Activated T-cell treated with anti-CD3 and anti-CD28 coated beads, Interleukin-2, amount 50 U/mL, for 48 hours (primary cell): ENCODE results near the gene CNBP.
"Not testable (repeated sequence)": the region's sequence is repeated elsewhere in the genome, so short reads cannot be mapped to it uniquely, and the experiment has no call there.

ENCODE experiments used
- DNase-seq, 2 experiments: peaks; one replicate each; pipeline ENCODE4 v3.0.0-alpha.2; 2020

Gene CNBP

GRCh38 chr3:129184784-129185542, 1.3 kb upstream of the CNBP start:
- not testable (repeated sequence) for DNase-seq

GRCh38 chr3:129184396-129184657, 631 bp upstream of the CNBP start:
- no peak for DNase-seq

DNA sequence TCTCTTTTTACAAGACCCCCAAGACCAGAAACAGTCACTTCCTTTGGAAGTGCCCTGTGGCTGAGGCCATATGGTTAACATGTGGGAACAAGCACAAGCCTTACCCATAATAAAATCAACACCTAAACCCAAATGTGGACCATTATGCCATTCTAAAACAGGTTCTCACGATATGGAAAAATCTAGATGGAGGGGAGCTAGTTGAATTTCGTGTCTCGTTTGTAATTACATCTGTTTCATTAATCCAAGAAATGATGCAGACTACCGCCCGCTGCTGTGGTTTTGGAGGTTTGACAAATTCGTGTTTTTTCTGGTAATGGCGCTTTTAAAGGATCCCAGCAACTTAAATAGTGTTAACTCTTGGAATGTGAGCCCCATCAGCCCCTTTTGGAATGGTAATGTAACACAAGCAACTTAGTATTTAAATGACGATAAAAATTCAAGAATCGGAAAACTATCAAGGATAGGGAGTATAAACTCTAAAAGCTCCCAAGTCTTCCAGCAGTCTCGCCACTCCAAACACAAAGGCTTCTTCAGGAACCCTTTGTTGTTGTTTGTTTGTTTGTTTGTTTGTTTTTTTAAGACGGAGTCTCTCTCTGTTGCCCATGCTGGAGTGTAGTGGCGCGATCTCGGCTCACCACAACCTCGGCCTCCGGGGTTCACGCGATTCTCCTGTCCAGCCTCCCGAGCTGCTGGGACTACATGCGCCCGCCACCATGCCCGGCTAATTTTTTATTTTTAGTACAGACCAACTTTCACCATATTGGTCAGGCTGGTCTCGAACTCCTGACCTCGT, 1.1 kb downstream of the CNBP start:
- peak in 1 of 2 experiments; percentile 35 for DNase-seq

- no peak for DNase-seq
Observed at GRCh38 chr3:129181819-129182218, 1.9 kb downstream of the CNBP start.

DNA sequence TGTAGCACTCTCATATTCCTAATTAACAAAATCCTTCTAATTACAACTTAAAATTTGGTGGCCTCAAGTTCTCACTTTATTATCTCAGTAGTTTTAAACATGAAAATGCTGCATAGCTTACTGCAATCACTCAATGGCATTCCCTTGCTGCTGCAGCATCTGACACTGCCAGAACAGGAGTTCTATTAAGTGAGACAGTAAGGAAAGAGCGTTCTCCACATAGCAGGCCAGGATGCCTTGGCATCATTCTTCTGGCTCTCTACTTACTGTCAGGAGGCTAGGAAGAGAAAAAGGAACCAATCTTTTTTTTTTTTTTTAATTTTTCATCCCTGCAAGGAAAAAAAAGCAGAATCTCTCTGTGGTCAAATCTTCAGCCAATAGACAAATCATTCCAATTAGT, 3.2 kb downstream of the CNBP start:
- no peak for DNase-seq

- DNase-seq = no peak
Observed at GRCh38 chr3:129176051-129176450, 7.6 kb downstream of the CNBP start.

DNA sequence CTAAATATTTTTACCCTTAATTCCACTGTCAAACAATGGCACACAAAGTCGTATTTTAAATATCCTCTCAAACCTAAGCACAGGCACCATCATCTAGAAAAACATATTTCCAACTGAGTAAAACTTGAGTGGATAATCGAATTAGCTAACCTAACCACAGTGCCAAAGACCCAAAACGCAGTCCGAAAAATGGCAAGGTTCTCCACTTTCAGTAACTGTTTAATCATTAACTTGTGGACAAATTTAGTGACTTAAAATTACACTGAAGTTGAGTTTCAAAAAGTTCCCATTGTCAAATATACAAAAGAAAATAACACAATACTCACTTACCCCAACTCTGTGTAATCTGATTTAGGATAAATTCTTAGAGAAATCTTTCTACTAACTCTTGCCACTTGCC, 10.0 kb downstream of the CNBP start:
- no peak for DNase-seq

DNA sequence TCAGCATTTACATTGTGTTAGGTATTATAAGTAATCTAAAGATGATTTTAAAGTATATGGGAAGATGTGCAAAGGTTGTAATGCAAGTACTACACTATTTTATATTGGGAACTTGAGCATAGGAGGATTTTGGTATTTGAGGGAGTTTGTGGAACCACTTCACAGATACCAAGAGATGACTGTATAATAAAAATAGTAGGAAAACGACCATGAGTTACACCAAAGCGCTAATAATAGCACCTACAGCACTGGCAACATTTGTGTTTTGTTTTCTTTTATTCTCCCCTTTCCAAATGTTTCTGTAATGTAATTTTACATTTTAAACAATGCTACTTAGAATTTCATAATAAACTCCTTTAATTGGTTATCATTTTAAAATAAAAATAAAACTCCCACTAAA, 10.5 kb downstream of the CNBP start:
- DNase-seq = no peak

DNA sequence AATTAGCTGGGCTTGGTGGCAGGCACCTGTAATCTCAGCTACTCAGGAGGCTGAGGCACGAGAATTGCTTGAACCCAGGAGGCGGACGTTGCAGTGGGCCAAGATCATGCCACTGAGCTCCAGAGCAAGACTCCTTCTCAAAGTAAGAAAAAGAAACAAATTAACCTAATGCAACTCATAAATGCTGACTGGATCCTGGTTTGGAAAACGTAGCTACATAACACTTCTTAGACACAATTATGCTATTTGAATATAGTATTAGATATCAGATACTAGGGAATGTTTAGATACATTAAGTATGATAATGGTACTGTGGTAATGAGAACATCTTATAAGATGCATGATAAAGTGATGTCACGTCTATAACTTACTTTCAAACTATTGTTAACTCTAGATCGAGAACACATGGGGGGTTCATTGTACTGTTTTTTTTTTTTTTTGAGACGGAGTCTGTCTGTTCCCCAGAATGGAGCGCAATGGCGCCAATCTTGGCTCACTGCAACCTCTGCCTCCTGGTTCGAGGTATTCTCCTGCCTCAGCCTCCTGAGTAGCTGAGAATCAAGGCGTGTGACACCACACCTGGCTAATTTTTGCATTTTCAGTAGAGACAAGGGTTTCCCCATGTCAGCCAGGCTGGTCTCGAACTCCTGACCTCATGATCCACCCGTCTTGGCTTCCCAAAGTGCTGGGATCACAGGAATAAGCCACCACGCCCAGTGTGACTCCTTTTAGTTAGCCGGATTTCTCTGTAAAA, 16.9 kb downstream of the CNBP start:
- DNase-seq = no peak

DNA sequence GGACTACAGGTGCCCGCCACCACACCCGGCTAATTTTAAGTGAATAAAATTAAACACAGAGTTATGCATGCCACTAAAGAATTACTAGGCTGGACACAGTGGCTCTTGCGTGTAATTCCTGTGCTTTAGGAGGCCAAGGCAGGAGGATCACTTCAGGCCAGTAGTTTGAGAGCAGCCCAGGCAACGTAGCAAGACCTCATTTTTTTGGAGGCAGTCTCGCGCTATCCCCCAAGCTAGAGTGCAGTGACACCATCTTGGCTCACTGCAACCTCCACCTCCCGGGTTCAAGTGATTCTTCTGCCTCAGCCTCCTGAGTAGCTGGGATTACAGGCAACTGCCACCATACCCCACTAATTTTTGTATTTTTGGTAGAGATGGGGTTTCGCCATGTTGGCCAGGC, 18.1 kb downstream of the CNBP start:
- not testable (repeated sequence) for DNase-seq

- no peak for DNase-seq
Observed at GRCh38 chr3:129164500-129164899, 19.2 kb downstream of the CNBP start.

DNA sequence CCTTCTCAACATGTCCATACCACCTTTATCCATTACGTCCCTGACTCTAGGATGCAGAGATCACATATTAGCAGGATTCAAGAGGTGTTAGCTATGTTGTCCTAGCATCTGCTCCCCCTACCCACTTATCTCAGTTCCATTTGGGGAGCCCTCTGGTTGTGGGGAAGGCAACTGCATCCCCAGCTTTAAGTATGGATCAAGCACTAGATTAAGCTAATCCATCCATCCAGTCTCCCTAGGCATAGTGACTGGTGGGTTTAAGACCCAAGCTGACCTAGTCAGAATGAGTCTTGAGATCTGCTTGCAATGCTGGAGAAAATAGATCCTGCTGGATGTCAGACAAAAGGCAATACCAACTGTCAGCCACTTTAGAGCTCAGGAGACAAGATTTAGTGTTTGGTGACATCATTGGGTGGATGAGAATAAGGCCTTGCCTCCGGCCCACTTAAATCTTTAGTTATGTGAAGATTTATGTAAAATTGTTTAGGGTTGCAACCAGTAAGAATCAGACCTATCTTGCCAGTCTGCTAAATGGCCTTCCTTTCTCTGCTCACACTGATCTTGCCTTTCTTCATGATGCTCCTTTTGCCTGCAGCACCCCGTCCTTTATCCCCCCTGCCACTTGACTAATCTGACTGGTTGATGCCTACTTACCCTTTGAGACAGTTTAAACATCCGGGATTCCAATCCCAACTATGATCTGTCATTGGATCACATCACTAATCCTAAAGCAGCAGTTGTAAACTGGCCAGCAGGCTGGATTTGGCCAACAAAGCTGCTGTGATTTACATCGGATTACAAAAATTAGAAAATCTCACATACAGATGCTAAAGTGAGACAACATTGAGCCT, 20.7 kb downstream of the CNBP start:
- DNase-seq = peak in 1 of 2 experiments; percentile 45

DNA sequence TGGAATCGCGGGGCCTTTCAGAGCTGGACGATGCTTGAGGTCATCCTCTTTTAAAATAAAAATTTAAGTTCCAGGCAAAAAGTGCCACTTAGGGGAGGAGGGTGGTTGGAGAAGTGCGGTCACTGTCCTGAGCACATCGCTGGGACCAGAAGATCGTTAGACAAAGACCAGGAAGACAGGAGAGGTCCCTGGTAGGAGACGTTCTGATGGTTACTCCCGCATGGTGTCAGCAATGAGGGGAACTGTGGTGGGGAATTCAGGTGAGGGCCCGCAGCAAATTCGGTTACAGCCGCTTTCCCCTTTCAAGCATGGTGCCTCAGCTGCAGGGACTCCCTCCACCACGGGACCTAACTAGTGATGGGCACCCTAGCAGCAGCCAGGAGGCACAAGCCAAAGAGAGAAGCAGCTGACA, 21.8 kb downstream of the CNBP start:
- peak; percentile 60 to 62 for DNase-seq

GRCh38 chr3:129160891-129161859, 22.5 kb downstream of the CNBP start, which contains the start of gene ISY1:
Gene ISY1, minus strand, starts transcription at chr3:129161063. Its CDS starts 88 bp downstream, at chr3:129160975.
- peak; percentile 91 for DNase-seq

DNA sequence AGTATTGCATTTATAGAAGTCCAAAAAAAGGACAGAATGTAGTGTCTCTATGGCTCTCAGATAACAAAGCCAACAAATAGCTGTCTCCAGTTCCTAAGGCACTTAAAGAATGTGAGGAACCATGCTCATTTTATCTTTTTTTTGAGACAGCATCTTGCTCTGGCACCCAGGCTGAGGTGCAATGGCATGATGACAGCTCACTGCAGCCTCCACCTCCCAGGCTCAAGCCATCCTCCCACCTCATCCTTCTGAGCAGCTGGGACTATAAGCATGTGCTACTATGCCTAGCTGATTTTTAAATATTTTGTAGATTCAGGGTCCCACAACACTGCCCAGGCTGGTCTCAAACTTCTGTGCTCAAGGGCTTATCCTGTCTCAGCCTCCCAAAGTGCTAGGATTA, 38.9 kb downstream of the CNBP start:
- no peak for DNase-seq

DNA sequence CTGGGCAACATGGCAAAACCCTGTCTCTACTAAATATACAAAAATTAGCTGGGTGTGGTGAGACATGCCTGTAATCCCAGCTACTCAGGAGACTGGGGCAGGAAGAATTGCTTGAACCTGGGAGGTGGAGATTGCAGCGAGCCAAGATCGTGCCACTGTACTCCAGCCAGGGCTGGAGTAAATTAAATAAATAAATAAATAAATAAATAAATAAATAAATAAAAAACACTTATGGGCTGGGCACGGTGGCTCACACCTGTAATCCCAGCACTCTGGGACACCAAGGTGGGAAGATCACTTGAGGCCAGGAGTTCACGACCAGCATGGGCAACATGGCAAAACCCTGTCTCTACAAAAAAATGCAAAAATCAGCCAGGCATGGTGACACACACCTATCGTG, 42.7 kb downstream of the CNBP start:
- not testable (repeated sequence) for DNase-seq

DNA sequence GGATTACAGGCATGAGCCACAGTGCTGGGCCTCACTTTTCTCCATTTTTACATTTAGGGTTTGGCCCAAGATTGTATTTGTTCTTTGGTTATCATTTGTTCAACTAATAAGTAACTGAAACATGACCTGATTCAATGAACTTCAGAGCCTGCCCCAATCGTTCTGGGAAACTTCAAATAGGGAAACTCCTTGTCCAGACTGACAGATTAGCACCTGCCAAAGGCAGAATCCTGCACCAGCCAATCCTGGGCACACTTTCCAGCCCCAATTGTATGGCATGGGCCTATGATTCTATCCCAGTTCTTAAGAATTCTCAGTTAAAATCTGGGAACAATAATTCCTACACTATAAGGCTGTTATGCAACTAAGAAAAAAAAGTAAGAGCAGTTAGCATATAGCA, 43.8 kb downstream of the CNBP start:
- DNase-seq = no peak

DNA sequence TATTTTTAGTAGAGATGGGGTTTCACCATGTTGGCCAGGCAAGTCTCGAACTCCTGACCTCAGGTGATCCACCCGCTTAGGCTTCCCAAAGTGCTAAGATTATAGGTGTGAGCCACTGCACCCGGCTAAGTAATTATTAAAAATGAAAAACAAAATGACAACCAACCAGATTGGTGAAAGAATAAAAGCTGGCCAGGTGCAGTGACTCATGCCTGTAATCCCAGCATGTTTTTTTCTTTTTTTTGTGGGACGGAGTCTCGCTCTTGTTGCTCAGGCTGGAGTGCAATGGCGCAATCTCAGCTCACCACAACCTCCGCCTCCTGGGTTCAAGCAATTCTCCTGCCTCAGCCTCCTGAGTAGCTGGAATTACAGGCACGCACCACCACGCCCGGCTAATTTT, 47.4 kb downstream of the CNBP start:
- DNase-seq = not testable (repeated sequence)

- no peak for DNase-seq
Observed at GRCh38 chr3:129132097-129132866, 51.4 kb downstream of the CNBP start.

GRCh38 chr3:129131465-129132088, 52.1 kb downstream of the CNBP start:
- DNase-seq = no peak
